ENCODE data around the gene ANKRD40CL.

ANKRD40CL gene

DNA sequence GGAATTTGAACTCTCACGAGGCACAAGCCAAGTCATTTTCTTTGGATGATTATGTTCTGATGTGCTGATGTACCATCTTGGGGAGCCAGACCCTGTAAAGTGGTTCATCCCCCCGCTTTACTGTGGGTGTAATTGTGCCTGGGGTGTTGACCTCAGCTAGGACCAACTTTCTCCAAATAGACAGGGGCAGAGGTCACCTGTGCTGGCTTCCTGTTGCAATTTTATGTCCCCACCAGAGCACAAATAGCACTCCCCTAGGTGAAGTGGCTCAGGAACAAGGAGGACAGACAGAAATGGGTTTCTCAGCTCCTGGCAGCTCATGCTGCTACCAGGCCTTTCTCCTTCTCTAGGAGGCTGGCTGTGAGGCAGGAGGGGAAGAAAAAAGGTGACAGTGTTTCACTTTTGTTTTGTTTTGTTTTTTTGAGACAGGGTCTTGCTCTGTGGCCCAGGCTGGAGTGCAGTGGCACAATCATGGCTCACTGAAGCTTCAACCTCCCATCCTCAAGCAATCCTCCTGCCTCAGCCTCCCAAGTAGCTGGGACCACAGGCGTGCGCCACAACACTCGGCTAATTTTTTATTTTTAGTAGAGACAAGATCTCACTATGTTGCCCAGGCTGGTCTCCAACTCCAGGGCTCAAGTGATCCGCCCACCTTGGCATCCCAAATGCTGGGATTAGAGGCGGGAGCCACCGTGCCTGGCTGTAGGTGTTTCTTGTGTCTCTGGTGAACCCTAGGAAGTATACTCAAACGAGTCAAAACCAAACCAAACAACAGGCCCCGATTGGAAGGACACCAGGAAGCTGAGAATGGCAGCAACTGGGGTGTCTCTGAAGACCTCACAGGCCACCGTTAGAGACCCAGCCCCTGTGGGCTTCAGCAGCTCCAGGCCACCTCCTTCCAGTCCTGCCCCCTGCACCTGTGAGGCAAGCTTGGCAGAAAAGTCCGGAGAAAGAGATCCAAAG, 35.6 kb upstream of the ANKRD40CL start:
- TF ChIP-seq, protein P1, sequence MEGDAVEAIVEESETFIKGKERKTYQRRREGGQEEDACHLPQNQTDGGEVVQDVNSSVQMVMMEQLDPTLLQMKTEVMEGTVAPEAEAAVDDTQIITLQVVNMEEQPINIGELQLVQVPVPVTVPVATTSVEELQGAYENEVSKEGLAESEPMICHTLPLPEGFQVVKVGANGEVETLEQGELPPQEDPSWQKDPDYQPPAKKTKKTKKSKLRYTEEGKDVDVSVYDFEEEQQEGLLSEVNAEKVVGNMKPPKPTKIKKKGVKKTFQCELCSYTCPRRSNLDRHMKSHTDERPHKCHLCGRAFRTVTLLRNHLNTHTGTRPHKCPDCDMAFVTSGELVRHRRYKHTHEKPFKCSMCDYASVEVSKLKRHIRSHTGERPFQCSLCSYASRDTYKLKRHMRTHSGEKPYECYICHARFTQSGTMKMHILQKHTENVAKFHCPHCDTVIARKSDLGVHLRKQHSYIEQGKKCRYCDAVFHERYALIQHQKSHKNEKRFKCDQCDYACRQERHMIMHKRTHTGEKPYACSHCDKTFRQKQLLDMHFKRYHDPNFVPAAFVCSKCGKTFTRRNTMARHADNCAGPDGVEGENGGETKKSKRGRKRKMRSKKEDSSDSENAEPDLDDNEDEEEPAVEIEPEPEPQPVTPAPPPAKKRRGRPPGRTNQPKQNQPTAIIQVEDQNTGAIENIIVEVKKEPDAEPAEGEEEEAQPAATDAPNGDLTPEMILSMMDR (IDR thresholded peaks at IDR 0.05; ENCODE audit: insufficient read depth, low read length, missing control alignments), result no peak
- ChIA-PET POLR2A (no interaction called here), CTCF (interaction anchor here (0.9 to 10.5 kb wide), 8 partner anchors 11 to 251 kb away, joined by 3 to 81 read pairs (median 6); no protein-coding TSS in a partner anchor)
- H3K4me3 ChIP-seq (ENCODE audit: low read depth, low read length), result no peak overlapping the region
- no peak for DNase-seq (ENCODE audit: low read depth, low spot score)

GRCh38 chr17:50800196-50800700, 32.9 kb upstream of the ANKRD40CL start:
- TF ChIP-seq, protein P1 (IDR thresholded peaks at IDR 0.05; ENCODE audit: insufficient read depth, low read length, missing control alignments), result no peak
- DNase-seq (ENCODE audit: low read depth, low spot score), result no peak
- no peak overlapping the region for H3K4me3 ChIP-seq (ENCODE audit: low read depth, low read length)
- ChIA-PET POLR2A (no interaction called here), CTCF (interaction anchor here (1.0 to 10.5 kb wide), 4 partner anchors 17 to 52 kb away, joined by 3 to 81 read pairs (median 14); no protein-coding TSS in a partner anchor)

- no peak overlapping the region for H3K4me3 ChIP-seq (ENCODE audit: low read depth, low read length)
- CTCF ChIA-PET, result interaction anchor here (1.6 to 10.5 kb wide), 3 partner anchors 16 to 42 kb away, joined by 8 to 81 read pairs (median 22); no protein-coding TSS in a partner anchor
- no peak for DNase-seq (ENCODE audit: low read depth, low spot score)
- TF ChIP-seq, protein P1 (IDR thresholded peaks at IDR 0.05; ENCODE audit: insufficient read depth, low read length, missing control alignments), result no peak
- POLR2A ChIA-PET, result no interaction called here
Measured at GRCh38 chr17:50799582-50799981, 32.3 kb upstream of the ANKRD40CL start.

GRCh38 chr17:50798424-50799288, 31.3 kb upstream of the ANKRD40CL start:
- H3K4me3 ChIP-seq (ENCODE audit: low read depth, low read length), result no peak overlapping the region
- no peak for DNase-seq (ENCODE audit: low read depth, low spot score)
- ChIA-PET CTCF (interaction anchor here (1.6 to 10.5 kb wide), 3 partner anchors 15 to 43 kb away, joined by 8 to 81 read pairs (median 22); no protein-coding TSS in a partner anchor), POLR2A (interaction anchor here (1.2 kb wide), 1 partner anchor 67 kb away, joined by 4 read pairs; the partner anchor contains the start of gene TOB1)
- TF ChIP-seq, protein P1 (IDR thresholded peaks at IDR 0.05; ENCODE audit: insufficient read depth, low read length, missing control alignments), result no peak

DNA sequence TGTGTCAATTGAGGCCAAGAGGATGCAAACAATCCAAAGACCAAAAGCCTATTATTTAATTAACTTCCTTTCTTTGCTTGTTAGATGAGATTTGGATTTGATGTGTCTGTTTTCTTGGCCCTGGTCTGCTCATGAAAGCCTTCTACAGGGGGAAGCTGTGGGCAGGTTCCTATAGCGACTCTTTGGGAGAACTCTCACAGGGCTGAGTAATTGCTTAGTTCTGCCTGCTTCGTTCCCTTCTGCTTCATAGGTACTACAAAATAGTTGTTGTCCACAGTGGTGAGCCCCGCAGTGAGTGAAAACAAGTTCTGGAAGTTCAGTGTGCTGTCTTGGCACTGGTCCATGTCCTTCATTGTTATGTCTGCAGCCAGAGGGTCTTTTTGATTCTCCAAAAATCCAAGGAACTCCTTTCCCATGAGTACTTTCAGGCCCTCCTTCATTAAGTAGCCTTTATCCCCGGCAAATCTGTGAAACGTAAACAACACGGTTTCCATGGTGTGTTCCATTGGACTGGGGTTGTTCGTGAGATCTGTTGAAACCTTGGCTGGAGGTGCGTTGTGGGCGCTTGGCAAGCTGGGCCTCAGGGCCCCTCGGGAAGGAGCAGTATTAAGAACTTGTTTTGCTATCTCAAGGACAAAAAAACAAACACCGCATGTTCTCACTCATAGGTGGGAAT, 30.0 kb upstream of the ANKRD40CL start:
- CTCF ChIA-PET, result interaction anchor here (1.2 to 10.5 kb wide), 3 partner anchors 11 to 45 kb away, joined by 3 to 81 read pairs (median 22); no protein-coding TSS in a partner anchor
- TF ChIP-seq, protein P1 (IDR thresholded peaks at IDR 0.05; ENCODE audit: insufficient read depth, low read length, missing control alignments), result no peak
- no peak overlapping the region for H3K4me3 ChIP-seq (ENCODE audit: low read depth, low read length)
- DNase-seq (ENCODE audit: low read depth, low spot score), result no peak
- POLR2A ChIA-PET, result no interaction called here

All from AG04449 (cell line).